GM18861 (cell line): ENCODE results near the gene SPOCK2.
"Not testable (repeated sequence)": the region's sequence is repeated elsewhere in the genome, so short reads cannot be mapped to it uniquely, and the experiment has no call there.

Source experiments
- ATAC-seq: cut with Tn5 transposase; IDR thresholded peaks from one replicate; pipeline ENCODE4 v1.9.1; 2021; ENCODE audit not compliant: unreplicated experiment

Gene SPOCK2

GRCh38 chr10:72034761-72035160, 53.6 kb downstream of the SPOCK2 start:
- ATAC-seq = no peak

- ATAC-seq = no peak
Measured at GRCh38 chr10:72034040-72034499, 54.3 kb downstream of the SPOCK2 start.

- not testable (repeated sequence) for ATAC-seq
Measured at GRCh38 chr10:72032409-72033162, 55.8 kb downstream of the SPOCK2 start.

GRCh38 chr10:72031706-72032105, 56.6 kb downstream of the SPOCK2 start:
- ATAC-seq = no peak

GRCh38 chr10:72030762-72031543, 57.4 kb downstream of the SPOCK2 start:
- ATAC-seq = no peak

GRCh38 chr10:72029414-72029813, 58.9 kb downstream of the SPOCK2 start:
- no peak for ATAC-seq

GRCh38 chr10:72027498-72027897, 60.9 kb downstream of the SPOCK2 start:
- ATAC-seq = no peak

GRCh38 chr10:72026278-72027111, 61.9 kb downstream of the SPOCK2 start:
- ATAC-seq = no peak

GRCh38 chr10:72025832-72026231, 62.5 kb downstream of the SPOCK2 start:
- no peak for ATAC-seq

- ATAC-seq = no peak
Measured at GRCh38 chr10:72025400-72025799, 63.0 kb downstream of the SPOCK2 start.

- no peak for ATAC-seq
Measured at GRCh38 chr10:72024596-72024995, 63.8 kb downstream of the SPOCK2 start.

GRCh38 chr10:72022228-72022627, 66.1 kb downstream of the SPOCK2 start:
- ATAC-seq = no peak

GRCh38 chr10:72020914-72021809, 67.2 kb downstream of the SPOCK2 start:
- ATAC-seq = no peak

GRCh38 chr10:72019085-72019876, 69.1 kb downstream of the SPOCK2 start:
- ATAC-seq = no peak

GRCh38 chr10:72016608-72017300, 71.6 kb downstream of the SPOCK2 start:
- no peak for ATAC-seq

- ATAC-seq = no peak
Measured at GRCh38 chr10:72015841-72016240, 72.5 kb downstream of the SPOCK2 start.

- ATAC-seq = no peak
Measured at GRCh38 chr10:72014785-72015480, 73.4 kb downstream of the SPOCK2 start.

GRCh38 chr10:72014197-72014596, 74.2 kb downstream of the SPOCK2 start:
- no peak for ATAC-seq
